ENCODE results near the gene PCGF1. TPM values are rescaled to one million over a fixed set of nuclear protein-coding genes. Genes with fewer than 3 reads are reported as not detected.

PCGF1 gene
- total and polyA plus RNA-seq, 4 donors = 3.3 to 12.5 (median 10.9) TPM

DNA sequence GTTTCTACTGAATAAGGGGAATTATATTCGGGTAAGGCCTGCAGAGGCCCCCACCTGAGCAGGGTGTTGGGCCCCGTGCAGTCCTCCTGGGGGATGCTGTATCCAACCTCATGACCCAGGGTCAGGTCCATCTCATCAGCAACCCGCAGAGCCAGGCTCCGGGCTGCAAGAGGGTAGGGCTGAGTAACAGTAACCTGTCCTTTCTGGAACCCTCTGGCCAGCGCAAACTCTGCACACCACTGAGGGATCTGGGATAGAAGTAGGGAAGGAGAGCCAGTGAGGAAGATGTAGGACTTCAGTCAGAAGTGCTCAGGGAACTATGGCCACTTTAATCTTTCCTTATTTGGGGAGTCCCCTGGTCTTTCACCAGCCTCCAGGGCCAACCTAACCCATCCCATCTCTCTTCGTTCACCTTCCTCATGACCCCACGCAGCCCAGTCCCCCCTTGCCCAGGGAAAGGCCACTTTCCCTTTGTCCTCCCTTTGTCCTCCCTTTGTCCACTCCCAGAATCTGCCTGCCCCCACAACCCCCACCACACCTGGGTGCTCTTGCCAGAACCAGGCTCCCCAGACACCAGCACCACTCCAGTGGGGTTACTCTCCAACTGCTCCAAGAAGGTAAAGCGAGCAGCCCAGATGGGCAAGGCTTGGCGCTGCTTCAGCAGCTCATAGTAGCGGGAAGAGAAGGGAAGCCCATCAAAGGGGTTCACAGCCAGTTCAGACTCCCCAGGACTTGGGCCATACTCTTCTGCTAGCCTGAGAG, 17.6 kb upstream of the PCGF1 start:
- DNase-seq (ENCODE audit: low spot score) = no peak
- peaks cover 0 to 1% (median 0%) of the 10 kb centered on the region in 4 donors for H3K27me3 ChIP-seq (ENCODE audit: control insufficient read depth in 4 of 4, insufficient read depth in 4 of 4, low read length in 3 of 4)
- no peaks in the 10 kb centered on the region for H3K9me3 ChIP-seq (ENCODE audit: control insufficient read depth in 4 of 4, low read length in 3 of 4)
- H3K9ac ChIP-seq (ENCODE audit: low read depth in 1 of 2, low read length in 2 of 2) = no peak overlapping the region
- H3K4me1 ChIP-seq (ENCODE audit: control insufficient read depth in 4 of 4, insufficient read depth in 4 of 4, low read length in 3 of 4) = peaks cover 6 to 16% (median 11%) of the 10 kb centered on the region in 4 donors
- no peak overlapping the region for H3K4me3 ChIP-seq (ENCODE audit: low read depth in 1 of 3, low read length in 3 of 3)
- 95% methylated on average over 10 of the region's 10 CpGs for WGBS
- TF ChIP-seq HNF4G (IDR thresholded peaks at IDR 0.05) (no peak), JUND (IDR thresholded peaks at IDR 0.05) (no peak), REST (IDR thresholded peaks at IDR 0.05) (no peak), RAD21 (IDR thresholded peaks at IDR 0.05) (no peak), YY1 (IDR thresholded peaks at IDR 0.05) (no peak), FOXA2 (IDR thresholded peaks at IDR 0.05) (no peak), ZBTB33 (IDR thresholded peaks at IDR 0.05) (no peak), CTCF (IDR thresholded peaks at IDR 0.05; ENCODE audit: low read depth, low read length, missing input control) (no peak)
- peaks cover 9 to 20% (median 17%) of the 10 kb centered on the region in 4 donors for H3K36me3 ChIP-seq (ENCODE audit: control insufficient read depth in 4 of 4, insufficient read depth in 3 of 4, low read depth in 1 of 4, low read length in 3 of 4)
- H3K27ac ChIP-seq (ENCODE audit: low read depth in 1 of 2, low read length in 2 of 2) = no peak overlapping the region

DNA sequence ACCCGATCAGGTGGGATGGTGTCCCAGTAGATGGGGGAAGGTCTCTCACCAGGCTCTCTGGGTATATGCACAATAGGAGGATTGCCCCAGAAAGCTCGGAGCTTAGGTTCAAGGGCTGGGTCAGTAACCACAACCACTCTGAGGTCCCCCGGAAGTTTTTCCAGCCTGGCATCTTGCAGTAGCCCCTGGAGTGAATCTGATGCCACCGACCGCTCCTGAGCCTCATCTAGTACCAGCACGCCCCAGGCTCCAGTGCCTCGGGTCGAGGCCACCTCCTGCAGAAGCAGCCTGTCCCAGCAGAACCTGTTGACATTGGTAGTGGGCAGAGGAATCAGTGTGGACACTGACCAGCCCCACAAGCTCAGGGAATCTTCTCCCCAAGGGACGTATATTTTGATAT, 16.5 kb upstream of the PCGF1 start:
- Histone ChIP-seq H3K27ac (ENCODE audit: low read depth in 1 of 2, low read length in 2 of 2) (no peak overlapping the region), H3K4me3 (ENCODE audit: low read depth in 1 of 3, low read length in 3 of 3) (no peak overlapping the region), H3K4me1 (ENCODE audit: control insufficient read depth in 4 of 4, insufficient read depth in 4 of 4, low read length in 3 of 4) (peaks cover 6 to 14% (median 11%) of the 10 kb centered on the region in 4 donors), H3K9ac (ENCODE audit: low read depth in 1 of 2, low read length in 2 of 2) (no peak overlapping the region), H3K27me3 (ENCODE audit: control insufficient read depth in 4 of 4, insufficient read depth in 4 of 4, low read length in 3 of 4) (peaks cover 0 to 3% (median 0%) of the 10 kb centered on the region in 4 donors), H3K9me3 (ENCODE audit: control insufficient read depth in 4 of 4, low read length in 3 of 4) (no peaks in the 10 kb centered on the region), H3K36me3 (ENCODE audit: control insufficient read depth in 4 of 4, insufficient read depth in 3 of 4, low read depth in 1 of 4, low read length in 3 of 4) (peaks cover 9 to 20% (median 17%) of the 10 kb centered on the region in 4 donors)
- no peak for DNase-seq (ENCODE audit: low spot score)
- 89% methylated on average over 9 of the region's 9 CpGs for WGBS
- TF ChIP-seq, protein P1, sequence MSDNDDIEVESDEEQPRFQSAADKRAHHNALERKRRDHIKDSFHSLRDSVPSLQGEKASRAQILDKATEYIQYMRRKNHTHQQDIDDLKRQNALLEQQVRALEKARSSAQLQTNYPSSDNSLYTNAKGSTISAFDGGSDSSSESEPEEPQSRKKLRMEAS (IDR thresholded peaks at IDR 0.05) = no peak
- TF ChIP-seq RXRA (IDR thresholded peaks at IDR 0.05) (no peak), ZBTB33 (IDR thresholded peaks at IDR 0.05) (no peak), YY1 (IDR thresholded peaks at IDR 0.05) (no peak), FOXA1 (IDR thresholded peaks at IDR 0.05) (no peak), CTCF (IDR thresholded peaks at IDR 0.05; ENCODE audit: low read depth, low read length, missing input control) (no peak), REST (IDR thresholded peaks at IDR 0.05) (no peak), TAF1 (conservative IDR thresholded peaks at IDR 0.05) (no peak), GABPA (IDR thresholded peaks at IDR 0.05 in 1 of 2, conservative IDR thresholded peaks at IDR 0.05 in 1 of 2) (no peak), SP1 (IDR thresholded peaks at IDR 0.05) (no peak)
